Kidney epithelial cell (primary cell): ENCODE results near the gene SRPK1. TPM values are rescaled to one million over a fixed set of nuclear protein-coding genes. Genes with fewer than 3 reads are reported as not detected.
A peak's percentile ranks its signal among the peaks of the same experiment; 100 is the strongest.

ENCODE experiments used
- DNase-seq: peaks from one replicate; pipeline ENCODE4 v3.0.0-alpha.2; 2010; ENCODE audit warnings: low read depth
- H3K27me3 ChIP-seq: 2 replicates; pipeline ENCODE4 v1.6.0; 2011; ENCODE audit warnings: low read length; ENCODE audit not compliant: control insufficient read depth, insufficient read depth
- H3K36me3 ChIP-seq: 2 replicates; pipeline ENCODE4 v1.5.1; 2011; ENCODE audit warnings: low read length; ENCODE audit not compliant: control insufficient read depth, insufficient read depth
- H3K4me3 ChIP-seq: 2 replicates; pipeline ENCODE4 v1.5.1; 2011; ENCODE audit warnings: low read depth, mild to moderate bottlenecking, control low read depth, low read length
- total RNA-seq: library from RNA; depleted of rRNA; stranded (reverse); fragments of >200 nt; gene quantifications from 2 replicates; pipeline ENCODE4 v1.2.3, GENCODE V29; 2015
- TF ChIP-seq, protein P1 (sequence below): IDR thresholded peaks from 2 replicates; pipeline ENCODE4 v1.5.1; 2011; ENCODE audit warnings: mild to moderate bottlenecking, moderate library complexity, low read length, control low read depth, inconsistent platforms; ENCODE audit not compliant: insufficient read depth, poor library complexity, severe bottlenecking

Gene SRPK1
- total RNA-seq, 1 donor from 2014 or later, result 88.8 TPM

DNA sequence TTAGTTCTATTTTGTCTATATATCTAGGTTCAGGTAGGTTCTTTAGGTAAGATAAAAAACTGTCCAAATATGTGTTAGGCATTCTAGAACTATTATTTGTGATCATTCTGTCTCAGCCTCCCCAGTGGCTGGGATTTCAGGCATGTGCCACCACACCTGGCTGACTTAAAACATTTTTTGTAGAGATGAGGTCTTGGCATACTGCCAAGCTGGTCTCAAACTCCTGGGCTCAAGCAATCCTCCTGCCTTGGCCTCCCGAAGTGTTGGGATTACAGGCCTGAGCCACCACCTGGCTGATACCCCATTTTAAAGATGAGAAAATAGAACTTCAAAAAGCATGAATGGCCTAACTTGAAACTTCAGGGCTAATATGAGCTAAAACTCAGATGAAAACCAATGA is 81.9 kb downstream of the SRPK1 start:
- DNase-seq, result no peak
- no peaks in the 10 kb centered on the region for H3K27me3 ChIP-seq
- H3K4me3 ChIP-seq, result no peak overlapping the region
- TF ChIP-seq, protein P1, sequence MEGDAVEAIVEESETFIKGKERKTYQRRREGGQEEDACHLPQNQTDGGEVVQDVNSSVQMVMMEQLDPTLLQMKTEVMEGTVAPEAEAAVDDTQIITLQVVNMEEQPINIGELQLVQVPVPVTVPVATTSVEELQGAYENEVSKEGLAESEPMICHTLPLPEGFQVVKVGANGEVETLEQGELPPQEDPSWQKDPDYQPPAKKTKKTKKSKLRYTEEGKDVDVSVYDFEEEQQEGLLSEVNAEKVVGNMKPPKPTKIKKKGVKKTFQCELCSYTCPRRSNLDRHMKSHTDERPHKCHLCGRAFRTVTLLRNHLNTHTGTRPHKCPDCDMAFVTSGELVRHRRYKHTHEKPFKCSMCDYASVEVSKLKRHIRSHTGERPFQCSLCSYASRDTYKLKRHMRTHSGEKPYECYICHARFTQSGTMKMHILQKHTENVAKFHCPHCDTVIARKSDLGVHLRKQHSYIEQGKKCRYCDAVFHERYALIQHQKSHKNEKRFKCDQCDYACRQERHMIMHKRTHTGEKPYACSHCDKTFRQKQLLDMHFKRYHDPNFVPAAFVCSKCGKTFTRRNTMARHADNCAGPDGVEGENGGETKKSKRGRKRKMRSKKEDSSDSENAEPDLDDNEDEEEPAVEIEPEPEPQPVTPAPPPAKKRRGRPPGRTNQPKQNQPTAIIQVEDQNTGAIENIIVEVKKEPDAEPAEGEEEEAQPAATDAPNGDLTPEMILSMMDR, result no peak
- H3K36me3 ChIP-seq, result no peaks in the 10 kb centered on the region

DNA sequence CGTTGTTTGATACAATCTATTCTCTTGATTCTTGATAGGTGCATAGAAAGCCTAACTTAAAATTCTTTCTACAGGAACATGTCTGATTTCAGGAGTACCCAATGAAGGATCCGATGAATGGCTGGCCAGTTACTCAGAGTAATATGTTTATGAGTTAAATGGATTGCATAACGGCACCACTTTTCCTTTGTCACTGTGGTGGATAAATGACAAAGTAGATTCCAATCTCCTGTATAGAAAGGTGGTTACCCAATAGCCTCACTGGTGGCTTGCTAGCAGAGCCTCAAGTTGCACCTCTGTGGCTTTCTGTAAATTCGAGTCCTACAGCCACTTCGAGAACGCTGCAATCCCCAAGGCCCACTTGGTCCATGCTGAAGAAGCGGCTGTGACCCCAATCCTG is 87.4 kb downstream of the SRPK1 start:
- DNase-seq, result no peak
- no peak overlapping the region for H3K4me3 ChIP-seq
- TF ChIP-seq, protein P1, result no peak
- H3K27me3 ChIP-seq, result no peaks in the 10 kb centered on the region
- no peaks in the 10 kb centered on the region for H3K36me3 ChIP-seq

DNA sequence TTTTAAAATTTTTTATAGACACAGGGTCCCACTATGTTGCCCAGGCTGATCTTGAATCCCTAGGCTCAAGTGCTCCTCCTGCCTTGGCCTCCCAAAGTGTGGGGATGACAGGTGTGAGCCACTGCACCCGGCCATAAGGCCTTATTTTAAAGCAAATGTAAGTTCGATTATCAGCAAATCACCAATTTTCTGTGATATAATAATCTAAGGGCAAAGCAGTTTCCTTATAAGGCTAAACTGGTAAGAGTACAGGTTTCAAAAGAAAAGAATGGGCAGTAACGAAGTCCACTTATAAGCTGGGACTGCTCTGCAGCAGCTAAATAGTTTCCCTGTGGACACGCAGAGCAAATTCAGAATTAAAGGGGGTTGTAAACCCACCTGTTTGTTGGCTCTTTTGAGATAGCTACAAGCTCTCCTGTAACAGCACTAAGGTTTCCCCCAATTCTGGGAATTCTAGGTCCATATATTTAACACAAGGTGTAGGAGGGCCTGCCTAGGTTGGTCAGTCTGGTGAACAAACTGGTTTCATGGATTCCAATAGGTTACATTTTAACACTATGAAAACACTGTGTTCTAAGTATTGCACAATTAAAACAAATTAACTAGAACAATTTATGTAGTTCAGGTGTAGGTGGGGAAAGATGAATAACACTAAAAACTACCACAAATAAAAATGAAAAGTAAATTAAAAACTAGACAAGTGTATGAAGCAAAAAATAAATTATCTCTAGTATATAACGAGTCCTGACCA is 89.5 kb downstream of the SRPK1 start:
- DNase-seq, result peak; percentile 19
- no peaks in the 10 kb centered on the region for H3K27me3 ChIP-seq
- no peaks in the 10 kb centered on the region for H3K36me3 ChIP-seq
- TF ChIP-seq, protein P1, result no peak
- no peak overlapping the region for H3K4me3 ChIP-seq

DNA sequence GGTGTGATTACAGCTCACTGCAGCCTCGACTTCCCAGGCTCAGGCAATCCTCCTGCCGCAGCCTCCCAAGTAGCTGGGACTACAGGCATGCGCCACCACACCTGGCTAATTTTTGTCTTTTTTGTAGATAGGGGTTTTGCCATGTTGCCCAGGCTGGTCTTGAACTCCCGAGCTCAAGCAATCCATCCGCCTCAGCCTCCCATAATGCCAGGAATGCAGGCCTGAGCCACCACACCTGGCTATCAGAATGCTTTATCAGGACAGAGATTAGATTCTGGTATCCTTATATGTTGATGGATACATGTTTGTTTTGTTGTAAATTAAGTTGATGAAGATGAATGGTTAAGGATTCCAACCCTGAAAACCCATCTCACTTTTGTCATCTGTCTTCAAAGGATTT is 91.6 kb downstream of the SRPK1 start:
- Histone ChIP-seq H3K27me3 (no peaks in the 10 kb centered on the region), H3K4me3 (no peak overlapping the region), H3K36me3 (no peaks in the 10 kb centered on the region)
- DNase-seq, result no peak
- TF ChIP-seq, protein P1, result no peak

DNA sequence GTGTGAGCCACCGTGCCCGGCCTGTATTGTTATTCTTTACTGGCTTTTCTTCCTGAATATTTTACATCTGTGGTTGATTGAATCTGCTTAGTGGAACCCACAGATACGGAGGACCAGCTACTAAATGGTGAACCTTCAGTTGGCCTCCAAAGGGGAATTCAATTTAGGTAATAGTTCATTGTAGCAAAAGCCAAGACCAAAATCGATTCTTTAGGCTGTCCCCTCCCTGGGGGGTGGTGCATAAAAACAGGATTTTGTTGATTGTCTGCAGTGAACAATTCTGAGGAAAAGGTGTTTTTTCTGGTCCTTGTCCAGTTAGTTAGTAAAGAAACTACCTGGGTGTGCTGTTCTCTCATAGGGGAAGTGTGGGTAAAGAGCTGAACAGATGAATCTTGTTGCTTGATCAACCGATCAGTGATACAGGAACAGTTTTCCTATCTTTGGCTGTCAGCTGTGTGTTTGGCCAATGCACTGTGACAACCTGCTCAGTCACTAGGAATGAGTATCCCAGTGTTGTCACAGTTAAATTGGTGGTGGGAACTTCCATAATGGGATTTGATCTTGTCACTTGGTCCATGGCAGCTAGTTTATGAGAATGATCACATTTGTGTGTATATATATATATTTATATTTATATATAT is 96.2 kb downstream of the SRPK1 start:
- Histone ChIP-seq H3K36me3 (no peaks in the 10 kb centered on the region), H3K27me3 (no peaks in the 10 kb centered on the region), H3K4me3 (no peak overlapping the region)
- DNase-seq, result no peak
- TF ChIP-seq, protein P1, result no peak
